Neuronal stem cell (in vitro differentiated cells): ENCODE measurements around the gene SAMD10.

ENCODE experiments used
- DNase-seq: peaks from one replicate; pipeline ENCODE4 v3.0.0-alpha.2; 2013; ENCODE audit warnings: low spot score
- H2AFZ ChIP-seq: one replicate; pipeline ENCODE4 v1.6.1; 2013; ENCODE audit warnings: mild to moderate bottlenecking, low read length, inconsistent platforms
- H2AK5ac ChIP-seq: 2 replicates; pipeline ENCODE4 v1.6.1; 2013; ENCODE audit warnings: low read depth, mild to moderate bottlenecking, inconsistent platforms, low read length, moderate library complexity, mixed read lengths
- H2BK120ac ChIP-seq: 2 replicates; pipeline ENCODE4 v1.6.1; 2013; ENCODE audit warnings: low read depth, mild to moderate bottlenecking, inconsistent platforms, low read length, moderate library complexity, mixed read lengths
- H2BK12ac ChIP-seq: one replicate; pipeline ENCODE4 v1.6.1; 2013; ENCODE audit warnings: low read length, inconsistent platforms
- H2BK15ac ChIP-seq: 2 replicates; pipeline ENCODE4 v1.6.1; 2013; ENCODE audit warnings: mild to moderate bottlenecking, low read length, inconsistent platforms, mixed read lengths
- H2BK5ac ChIP-seq: one replicate; pipeline ENCODE4 v1.6.1; 2013; ENCODE audit warnings: inconsistent platforms, mild to moderate bottlenecking, low read length, moderate library complexity
- H3K14ac ChIP-seq: one replicate; pipeline ENCODE4 v1.6.1; 2013; ENCODE audit warnings: low read length, inconsistent platforms
- H3K18ac ChIP-seq: 2 replicates; pipeline ENCODE4 v1.6.1; 2013; ENCODE audit warnings: low read length, inconsistent platforms
- H3K23ac ChIP-seq: 2 replicates; pipeline ENCODE4 v1.6.1; 2013; ENCODE audit warnings: low read depth, mild to moderate bottlenecking, mixed read lengths, low read length, inconsistent platforms; ENCODE audit not compliant: poor library complexity
- H3K27ac ChIP-seq: replicated peaks from 3 replicates; pipeline ENCODE4 v1.5.1; 2013; ENCODE audit warnings: low read length, inconsistent platforms
- H3K27me3 ChIP-seq, 3 experiments: 2 replicates each; pipeline ENCODE4 v1.6.1; 2013; ENCODE audit warnings: low read length in 3 of 3, mild to moderate bottlenecking in 2 of 3, inconsistent platforms in 1 of 3, low read depth in 1 of 3, mixed read lengths in 1 of 3, moderate library complexity in 1 of 3; ENCODE audit not compliant: control insufficient read depth in 3 of 3, insufficient read depth in 3 of 3
- H3K36me3 ChIP-seq, 2 donors: replicated peaks in 1 of 2; 2 replicates each; pipeline ENCODE4 v1.6.1; 2013; ENCODE audit warnings: low read length in 2 of 2; ENCODE audit not compliant: control insufficient read depth in 2 of 2, insufficient read depth in 2 of 2
- H3K4ac ChIP-seq: 2 replicates; pipeline ENCODE4 v1.6.1; 2013; ENCODE audit warnings: inconsistent platforms, mild to moderate bottlenecking, low read length, moderate library complexity
- H3K4me1 ChIP-seq, 2 donors: 1 replicate in 1 of 2; 2 replicates in 1 of 2; pipeline ENCODE4 v1.6.1; 2013; ENCODE audit warnings: low read length in 2 of 2, low read depth in 1 of 2; ENCODE audit not compliant: control insufficient read depth in 2 of 2, insufficient read depth in 1 of 2
- H3K4me2 ChIP-seq: one replicate; pipeline ENCODE4 v1.6.1; 2013; ENCODE audit warnings: mild to moderate bottlenecking, low read length, inconsistent platforms; ENCODE audit not compliant: insufficient read depth, poor library complexity, severe bottlenecking
- H3K4me3 ChIP-seq, 2 donors: 2 replicates each; pipeline ENCODE4 v1.5.1; 2013; ENCODE audit warnings: low read length in 2 of 2, mild to moderate bottlenecking in 2 of 2, inconsistent platforms in 1 of 2, moderate library complexity in 1 of 2
- H3K79me1 ChIP-seq: one replicate; pipeline ENCODE4 v1.6.1; 2013; ENCODE audit warnings: low read depth, mild to moderate bottlenecking, inconsistent platforms, low read length, moderate library complexity
- H3K9ac ChIP-seq: one replicate; pipeline ENCODE4 v1.6.1; 2013; ENCODE audit warnings: mild to moderate bottlenecking, low read depth, low read length, inconsistent platforms; ENCODE audit not compliant: poor library complexity
- H3K9me3 ChIP-seq, 2 donors: replicated peaks in 1 of 2; 2 replicates each; pipeline versions ENCODE3 to v1.6.1; 2013; ENCODE audit warnings: low read length in 2 of 2, mild to moderate bottlenecking in 2 of 2, inconsistent platforms in 1 of 2, low read depth in 1 of 2, mixed read lengths in 1 of 2, moderate library complexity in 1 of 2; ENCODE audit not compliant: control insufficient read depth in 2 of 2, insufficient read depth in 1 of 2
- H4K8ac ChIP-seq: one replicate; pipeline ENCODE4 v1.6.1; 2013; ENCODE audit warnings: low read depth, mild to moderate bottlenecking, inconsistent platforms, low read length, moderate library complexity
- H4K91ac ChIP-seq: one replicate; pipeline ENCODE4 v1.6.1; 2013; ENCODE audit warnings: low read length, low read depth, mild to moderate bottlenecking, inconsistent platforms; ENCODE audit not compliant: poor library complexity
- WGBS, 2 donors: extraction: QIAGEN DNeasy Blood & Tissue Kit; methylation state at CpG; one replicate each; pipeline ENCODE4 v1.1.7; 2013; ENCODE audit warnings: missing lambda C conversion rate in 2 of 2, mixed read lengths in 1 of 2; ENCODE audit not compliant: insufficient read length in 2 of 2, insufficient replicate concordance in 1 of 2; ENCODE audit errors: extremely low coverage in 2 of 2; 5-methylcytosine and 5-hydroxymethylcytosine counted together

SAMD10 gene

GRCh38 chr20:63951398-63952209, 27.8 kb downstream of the SAMD10 start:
- H3K18ac ChIP-seq = no peak overlapping the region
- peak overlapping the region; percentile 76 for H3K4ac ChIP-seq
- peak overlapping the region; percentile 79 for H2AK5ac ChIP-seq
- no peak overlapping the region for H3K9ac ChIP-seq
- WGBS, 2 donors = no CpG with 5 or more reads among the region's 17 CpGs
- no peak overlapping the region for H2BK12ac ChIP-seq
- no peak overlapping the region for H2BK5ac ChIP-seq
- H3K14ac ChIP-seq = no peak overlapping the region
- no peaks in the 10 kb centered on the region for H3K9me3 ChIP-seq
- H3K27me3 ChIP-seq = no peaks in the 10 kb centered on the region
- no peak overlapping the region for H2BK15ac ChIP-seq
- DNase-seq = no peak
- no peak overlapping the region for H3K4me3 ChIP-seq
- no peak overlapping the region for H3K4me2 ChIP-seq
- H3K36me3 ChIP-seq = peaks cover 6 to 23% of the 10 kb centered on the region in 2 donors
- no peak overlapping the region for H2BK120ac ChIP-seq
- peaks cover 26 to 27% of the 10 kb centered on the region in 2 donors for H3K4me1 ChIP-seq
- peak overlapping the region; percentile 3 for H4K91ac ChIP-seq
- H3K27ac ChIP-seq = no peak overlapping the region
- no peak overlapping the region for H4K8ac ChIP-seq
- H3K23ac ChIP-seq = no peak overlapping the region
- H2AFZ ChIP-seq = no peak overlapping the region
- H3K79me1 ChIP-seq = peaks cover 38% of the 10 kb centered on the region

DNA sequence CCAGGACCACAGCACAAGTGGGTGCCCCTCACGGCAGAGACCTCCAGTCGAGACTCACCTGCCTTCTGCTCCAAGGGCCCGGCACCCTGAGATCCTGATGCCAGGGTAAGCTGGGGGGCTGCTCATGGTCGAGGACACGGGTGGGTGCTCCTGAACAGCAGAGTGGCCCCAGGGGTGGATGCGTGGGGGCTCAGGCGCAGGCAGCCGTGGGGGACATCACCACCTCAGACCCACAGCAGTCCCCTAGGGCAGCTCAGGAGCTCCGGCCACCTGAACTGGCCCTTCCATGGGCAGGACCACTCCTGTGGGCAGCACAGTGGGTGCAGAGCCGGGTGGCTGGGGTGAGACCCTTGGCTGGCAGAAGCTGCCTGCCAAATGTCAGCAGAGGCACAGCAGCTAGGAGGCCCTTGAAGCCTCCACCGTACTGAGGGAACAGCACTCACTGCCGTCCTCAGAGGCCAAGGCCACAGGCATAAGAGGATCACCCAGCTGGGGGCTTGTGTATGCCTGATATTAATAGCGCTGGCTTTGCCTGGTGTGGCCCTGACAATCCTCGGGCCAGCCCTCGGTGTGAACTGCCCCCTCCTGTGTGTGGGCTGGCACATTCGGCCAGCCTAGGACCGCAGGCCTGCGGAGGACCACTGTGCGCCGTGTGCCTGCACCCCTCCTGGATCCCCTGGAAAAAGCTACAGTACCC, 28.6 kb downstream of the SAMD10 start:
- Histone ChIP-seq H3K4me2 (no peak overlapping the region), H4K8ac (no peak overlapping the region), H3K4me3 (no peak overlapping the region), H2AFZ (no peak overlapping the region), H3K36me3 (peaks cover 7 to 27% of the 10 kb centered on the region in 2 donors), H4K91ac (no peak overlapping the region), H3K9me3 (no peaks in the 10 kb centered on the region), H3K27me3 (no peaks in the 10 kb centered on the region), H3K9ac (peak overlapping the region; percentile 21), H2BK5ac (no peak overlapping the region), H2BK120ac (no peak overlapping the region), H2BK15ac (no peak overlapping the region), H3K23ac (peak overlapping the region; percentile 65), H2AK5ac (peak overlapping the region; percentile 79), H3K14ac (no peak overlapping the region), H3K4ac (no peak overlapping the region), H3K79me1 (peaks cover 39% of the 10 kb centered on the region), H3K4me1 (peaks cover 26 to 27% of the 10 kb centered on the region in 2 donors), H3K27ac (no peak overlapping the region), H2BK12ac (no peak overlapping the region), H3K18ac (no peak overlapping the region)
- no peak for DNase-seq
- no CpG with 5 or more reads among the region's 20 CpGs for WGBS, 2 donors

GRCh38 chr20:63947638-63948456, 31.6 kb downstream of the SAMD10 start:
- Histone ChIP-seq H3K4me1 (peaks cover 17 to 20% of the 10 kb centered on the region in 2 donors), H3K14ac (no peak overlapping the region), H3K9me3 (no peaks in the 10 kb centered on the region), H2BK120ac (no peak overlapping the region), H2BK12ac (peak overlapping the region; percentile 63), H4K91ac (no peak overlapping the region), H2BK5ac (peak overlapping the region; percentile 6), H3K9ac (peak overlapping the region; percentile 4), H3K4me2 (no peak overlapping the region), H2AK5ac (peak overlapping the region; percentile 53), H3K23ac (peak overlapping the region; percentile 57), H2BK15ac (no peak overlapping the region), H3K4me3 (no peak overlapping the region), H3K18ac (peak overlapping the region; percentile 41), H3K79me1 (peaks cover 34% of the 10 kb centered on the region), H2AFZ (no peak overlapping the region), H3K27me3 (no peaks in the 10 kb centered on the region), H3K27ac (no peak overlapping the region), H4K8ac (no peak overlapping the region), H3K4ac (no peak overlapping the region), H3K36me3 (peaks cover 30 to 51% of the 10 kb centered on the region in 2 donors)
- no peak for DNase-seq
- WGBS, 2 donors = no CpG with 5 or more reads among the region's 27 CpGs
